Smooth muscle cell (in vitro differentiated cells): ENCODE results near the gene MARVELD1. TPM values are rescaled to one million over a fixed set of nuclear protein-coding genes. Genes with fewer than 3 reads are reported as not detected.

Source experiments
- DNase-seq: peaks from one replicate; lab custom pipeline; 2025; ENCODE audit not compliant: unreplicated experiment; lab: John Stamatoyannopoulos, UW
- H2AFZ ChIP-seq: fragments of 200-600 bp; sonication (generic); 2 replicates; pipeline ENCODE4 v1.6.0; 2016; ENCODE audit warnings: antibody characterized with exemption, low read depth, mild to moderate bottlenecking
- H3F3A ChIP-seq: fragments of 200-600 bp; sonication (generic); 2 replicates; pipeline ENCODE4 v1.6.0; 2017; ENCODE audit warnings: antibody characterized with exemption, low read depth
- H3K27ac ChIP-seq: fragments of 200-600 bp; sonication (generic); 2 replicates; pipeline ENCODE4 v1.5.1; 2016; ENCODE audit warnings: low read depth, mild to moderate bottlenecking
- H3K27me3 ChIP-seq: fragments of 200-600 bp; sonication (generic); 2 replicates; pipeline ENCODE4 v1.6.1; 2016; ENCODE audit warnings: low read depth, mild to moderate bottlenecking
- H3K36me3 ChIP-seq: fragments of 200-600 bp; sonication (generic); 2 replicates; pipeline ENCODE4 v1.5.1; 2016; ENCODE audit warnings: low read depth
- H3K4me1 ChIP-seq: fragments of 200-600 bp; sonication (generic); 2 replicates; pipeline ENCODE4 v1.5.1; 2016; ENCODE audit warnings: low read depth
- H3K4me2 ChIP-seq: fragments of 200-600 bp; sonication (generic); 2 replicates; pipeline ENCODE4 v1.6.0; 2016; ENCODE audit warnings: mild to moderate bottlenecking
- H3K4me3 ChIP-seq: fragments of 200-600 bp; sonication (generic); 2 replicates; pipeline ENCODE4 v1.5.1; 2016; ENCODE audit warnings: mild to moderate bottlenecking
- H3K79me2 ChIP-seq: fragments of 200-600 bp; sonication (generic); 2 replicates; pipeline ENCODE4 v1.6.0; 2016; ENCODE audit warnings: low read depth, mild to moderate bottlenecking
- H3K9ac ChIP-seq: fragments of 200-600 bp; sonication (generic); 2 replicates; pipeline ENCODE4 v1.6.0; 2016; ENCODE audit warnings: low read depth
- H3K9me3 ChIP-seq: fragments of 200-600 bp; sonication (generic); replicated peaks from 2 replicates; pipeline ENCODE4 v1.5.1; 2016; ENCODE audit warnings: low read depth
- H4K20me1 ChIP-seq: fragments of 200-600 bp; sonication (generic); 2 replicates; pipeline ENCODE4 v1.6.0; 2016; ENCODE audit warnings: low read depth
- CTCF ChIP-seq: fragments of 200-600 bp; sonication (generic); IDR thresholded peaks from 2 replicates; pipeline ENCODE4 v1.5.1; 2017; ENCODE audit warnings: borderline replicate concordance, mild to moderate bottlenecking, antibody characterized with exemption; ENCODE audit not compliant: insufficient read depth, poor library complexity, severe bottlenecking
- WGBS: methylation state at CpG from one replicate; pipeline ENCODE4 v1.1.7; 2016; ENCODE audit warnings: low lambda C conversion rate; 5-methylcytosine and 5-hydroxymethylcytosine counted together
- polyA plus RNA-seq: library from polyadenylated mRNA; unstranded; fragments of >200 nt; fragmentation: Nextera tagmentation; extraction: Ambion mirVana; gene quantifications from 2 replicates; pipeline ENCODE4 v1.2.1, GENCODE V29; 2016
- total RNA-seq: library from RNA; depleted of rRNA; stranded (reverse); fragments of >200 nt; gene quantifications from 2 replicates; pipeline ENCODE4 v1.2.3, GENCODE V29; 2014

MARVELD1 gene
- total and polyA plus RNA-seq, 2 experiments from 2014 or later = 46.3 to 132 TPM

- peak; percentile 83 for TF ChIP-seq CTCF
- no peak for DNase-seq
- no peak overlapping the region for H2AFZ ChIP-seq
- WGBS = 77% methylated on average over 9 of the region's 9 CpGs
- H3K9me3 ChIP-seq = no peaks in the 10 kb centered on the region
- no peaks in the 10 kb centered on the region for H3K79me2 ChIP-seq
- no peak overlapping the region for H3K27ac ChIP-seq
- H3F3A ChIP-seq = no peaks in the 10 kb centered on the region
- H3K9ac ChIP-seq = no peak overlapping the region
- no peaks in the 10 kb centered on the region for H3K36me3 ChIP-seq
- H3K4me2 ChIP-seq = no peak overlapping the region
- H3K4me3 ChIP-seq = no peak overlapping the region
- no peaks in the 10 kb centered on the region for H3K4me1 ChIP-seq
- H3K27me3 ChIP-seq = no peaks in the 10 kb centered on the region
- H4K20me1 ChIP-seq = no peaks in the 10 kb centered on the region
These were observed 18.0 kb downstream of the MARVELD1 start for GRCh38 chr10:97731346-97732051.

- H3K36me3 ChIP-seq = no peaks in the 10 kb centered on the region
- DNase-seq = no peak
- H3K4me2 ChIP-seq = no peak overlapping the region
- no peaks in the 10 kb centered on the region for H3K4me1 ChIP-seq
- H3K4me3 ChIP-seq = no peak overlapping the region
- H3K79me2 ChIP-seq = no peaks in the 10 kb centered on the region
- no peak overlapping the region for H3K9ac ChIP-seq
- TF ChIP-seq CTCF = no peak
- H2AFZ ChIP-seq = no peak overlapping the region
- no peaks in the 10 kb centered on the region for H3F3A ChIP-seq
- 75% methylated on average over 4 of the region's 4 CpGs for WGBS
- H4K20me1 ChIP-seq = no peaks in the 10 kb centered on the region
- H3K27me3 ChIP-seq = no peaks in the 10 kb centered on the region
- no peak overlapping the region for H3K27ac ChIP-seq
- H3K9me3 ChIP-seq = no peaks in the 10 kb centered on the region
These were observed 18.5 kb downstream of the MARVELD1 start for GRCh38 chr10:97732052-97732359.

- Histone ChIP-seq H3K27me3 (no peaks in the 10 kb centered on the region), H3K4me1 (peaks cover 5% of the 10 kb centered on the region), H3K27ac (no peak overlapping the region), H3K9me3 (no peaks in the 10 kb centered on the region), H3K4me3 (no peak overlapping the region), H3K4me2 (no peak overlapping the region), H4K20me1 (peaks cover 2% of the 10 kb centered on the region), H3K36me3 (no peaks in the 10 kb centered on the region), H2AFZ (no peak overlapping the region), H3K9ac (no peak overlapping the region), H3K79me2 (peaks cover 6% of the 10 kb centered on the region), H3F3A (no peaks in the 10 kb centered on the region)
- TF ChIP-seq CTCF = no peak
- no peak for DNase-seq
- 88% methylated on average over 5 of the region's 5 CpGs for WGBS
These were observed 19.7 kb downstream of the MARVELD1 start for GRCh38 chr10:97733256-97733655.

- Histone ChIP-seq H3K27me3 (no peaks in the 10 kb centered on the region), H2AFZ (no peak overlapping the region), H3F3A (no peaks in the 10 kb centered on the region), H3K79me2 (peaks cover 14% of the 10 kb centered on the region), H3K27ac (no peak overlapping the region), H3K4me1 (peaks cover 8% of the 10 kb centered on the region), H3K4me2 (no peak overlapping the region), H3K9ac (no peak overlapping the region), H3K36me3 (no peaks in the 10 kb centered on the region), H3K4me3 (no peak overlapping the region), H3K9me3 (no peaks in the 10 kb centered on the region), H4K20me1 (peaks cover 7% of the 10 kb centered on the region)
- DNase-seq = no peak
- 93% methylated on average over 6 of the region's 6 CpGs for WGBS
- TF ChIP-seq CTCF = no peak
These were observed 20.5 kb downstream of the MARVELD1 start for GRCh38 chr10:97734021-97734420.
